ENCODE results near the gene MAML3.

- TF ChIP-seq CTCF (IDR thresholded peaks at IDR 0.05) (no peak), POLR2A (IDR thresholded peaks at IDR 0.05) (no peak)
Observed at GRCh38 chr4:140020457-140021361, 133.3 kb downstream of the MAML3 start.

Measured in lower leg skin (tissue), 3 donors.